ENCODE results near the gene TMEM80.

- TF ChIP-seq, protein P1, sequence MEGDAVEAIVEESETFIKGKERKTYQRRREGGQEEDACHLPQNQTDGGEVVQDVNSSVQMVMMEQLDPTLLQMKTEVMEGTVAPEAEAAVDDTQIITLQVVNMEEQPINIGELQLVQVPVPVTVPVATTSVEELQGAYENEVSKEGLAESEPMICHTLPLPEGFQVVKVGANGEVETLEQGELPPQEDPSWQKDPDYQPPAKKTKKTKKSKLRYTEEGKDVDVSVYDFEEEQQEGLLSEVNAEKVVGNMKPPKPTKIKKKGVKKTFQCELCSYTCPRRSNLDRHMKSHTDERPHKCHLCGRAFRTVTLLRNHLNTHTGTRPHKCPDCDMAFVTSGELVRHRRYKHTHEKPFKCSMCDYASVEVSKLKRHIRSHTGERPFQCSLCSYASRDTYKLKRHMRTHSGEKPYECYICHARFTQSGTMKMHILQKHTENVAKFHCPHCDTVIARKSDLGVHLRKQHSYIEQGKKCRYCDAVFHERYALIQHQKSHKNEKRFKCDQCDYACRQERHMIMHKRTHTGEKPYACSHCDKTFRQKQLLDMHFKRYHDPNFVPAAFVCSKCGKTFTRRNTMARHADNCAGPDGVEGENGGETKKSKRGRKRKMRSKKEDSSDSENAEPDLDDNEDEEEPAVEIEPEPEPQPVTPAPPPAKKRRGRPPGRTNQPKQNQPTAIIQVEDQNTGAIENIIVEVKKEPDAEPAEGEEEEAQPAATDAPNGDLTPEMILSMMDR (IDR thresholded peaks at IDR 0.05) = no peak
- no peak for TF ChIP-seq POLR2A (IDR thresholded peaks at IDR 0.05)
Measured at GRCh38 chr11:692824-693414, 2.7 kb upstream of the TMEM80 start.
